Heart left ventricle (tissue), 13 donors: ENCODE measurements around the gene TOMM20.

Experiments
- CTCF ChIP-seq, 12 donors: fragments of 200-600 bp; sonication (generic) in 4 of 12; IDR thresholded peaks; one replicate each; pipeline versions ENCODE4 v1.5.0 to v1.8.0; 2018 to 2022; ENCODE audit warnings: antibody characterized with exemption in 12 of 12, mild to moderate bottlenecking in 5 of 12
- POLR2A ChIP-seq, 2 donors: fragments of 450-650 bp; IDR thresholded peaks; one replicate each; pipeline ENCODE4 v1.6.1; 2017; ENCODE audit warnings: antibody characterized with exemption in 2 of 2, mild to moderate bottlenecking in 2 of 2, moderate library complexity in 2 of 2
- donor health status: ischemic (EF 13 %, LVEDD 7.1; RV severe dilation, severe dysfunction).
- donor health status: DM: no; HTN: yes; CAD: no.
- donor health status: DM: no; HTN: no; CAD: no.
- donor health status: ischemic (EF 25% LVEDD 6.9; RV normal size, moderate dysfunction).
- donor health status: ischemic (EF 25% LVEDD 5.7; RV mildly dilated, moderate dysfunction).
- donor health status: ischemic (EF 35%, LVEDD 5.7; RV mildly dilated, moderate dysfunction).
- donor health status: nonischemic (EF 11% LVEDD 7.7; RV severe dilation, severe dysfunction).
- donor health status: DM: yes; HTN: yes; CAD: no.
- donor health status: PGD.
- donor health status: ischemic (EF 29% LVEDD 5.4; RV normal size, mild dysfunction).
- donor health status: nonischemic (EF 23%, LVEDD 6.1; RV moderate dilation, normal function).

GRCh38 chr1:235068158-235069121 is 60.2 kb downstream of the TOMM20 start:
- TF ChIP-seq CTCF (IDR thresholded peaks at IDR 0.05) (no peak), POLR2A (IDR thresholded peaks at IDR 0.05) (no peak)
